GM23338 (cell line): Measurements from ENCODE around the gene GPC5. TPM values are rescaled to one million over a fixed set of nuclear protein-coding genes. Genes with fewer than 3 reads are reported as not detected.

Experiments used
- ATAC-seq: fragments of 200-7000 bp; cut with Tn5 transposase; 3 replicates; pipeline ENCODE4 v1.9.1; 2020
- DNase-seq: peaks from one replicate; pipeline ENCODE4 v3.0.0-alpha.2; 2015; ENCODE audit warnings: low spot score
- H2AFZ ChIP-seq: fragments of 200-600 bp; sonication (generic); 2 replicates; pipeline ENCODE4 v1.8.0; 2016; ENCODE audit warnings: antibody characterized with exemption, mild to moderate bottlenecking, moderate library complexity
- H3F3A ChIP-seq: fragments of 200-600 bp; sonication (generic); replicated peaks from 2 replicates; pipeline ENCODE4 v1.8.0; 2017; ENCODE audit warnings: antibody characterized with exemption, mixed run types, low read depth
- H3K27ac ChIP-seq: fragments of 200-600 bp; sonication (generic); 2 replicates; pipeline ENCODE4 v1.6.1; 2016; ENCODE audit warnings: low read depth
- H3K27me3 ChIP-seq: fragments of 200-600 bp; sonication (generic); 2 replicates; pipeline ENCODE4 v1.8.0; 2016; ENCODE audit warnings: mild to moderate bottlenecking, mixed run types, moderate library complexity; ENCODE audit not compliant: insufficient read depth
- H3K36me3 ChIP-seq: fragments of 200-600 bp; sonication (generic); 2 replicates; pipeline ENCODE4 v1.8.0; 2016; ENCODE audit warnings: mild to moderate bottlenecking; ENCODE audit not compliant: insufficient read depth
- H3K4me1 ChIP-seq: fragments of 200-600 bp; sonication (generic); 2 replicates; pipeline ENCODE4 v1.8.0; 2016; ENCODE audit warnings: mild to moderate bottlenecking, moderate library complexity; ENCODE audit not compliant: insufficient read depth
- H3K4me2 ChIP-seq: fragments of 200-600 bp; sonication (generic); 2 replicates; pipeline ENCODE4 v1.7.1; 2017; ENCODE audit warnings: mixed run types
- H3K4me3 ChIP-seq: fragments of 200-600 bp; sonication (generic); 2 replicates; pipeline ENCODE4 v1.6.1; 2016; ENCODE audit warnings: mixed run types
- H3K79me2 ChIP-seq: fragments of 200-600 bp; sonication (generic); replicated peaks from 2 replicates; pipeline ENCODE4 v1.8.0; 2017; ENCODE audit warnings: mild to moderate bottlenecking; ENCODE audit not compliant: insufficient read depth
- H3K9me2 ChIP-seq: fragments of 200-600 bp; sonication (generic); 2 replicates; pipeline ENCODE4 v1.8.0; 2017; ENCODE audit not compliant: insufficient read depth
- H4K20me1 ChIP-seq: fragments of 200-600 bp; sonication (generic); replicated peaks from 2 replicates; pipeline ENCODE4 v1.8.0; 2017; ENCODE audit warnings: mild to moderate bottlenecking; ENCODE audit not compliant: insufficient read depth
- H3K27ac Mint-ChIP-seq: 2 replicates; pipeline ENCODE4 v1.8.0; 2020; ENCODE audit warnings: inconsistent platforms, mild to moderate bottlenecking, moderate library complexity, mixed read lengths
- H3K27me3 Mint-ChIP-seq: 3 replicates; pipeline ENCODE4 v1.8.0; 2022; ENCODE audit warnings: low read depth, mild to moderate bottlenecking, moderate library complexity, mixed read lengths, inconsistent platforms; ENCODE audit not compliant: insufficient read depth, poor library complexity
- H3K36me3 Mint-ChIP-seq: 3 replicates; pipeline ENCODE4 v1.8.0; 2021; ENCODE audit warnings: low read depth, mild to moderate bottlenecking, inconsistent platforms, moderate library complexity, mixed read lengths
- H3K4me1 Mint-ChIP-seq: 3 replicates; pipeline ENCODE4 v1.8.0; 2020; ENCODE audit warnings: mild to moderate bottlenecking, inconsistent platforms, mixed read lengths
- H3K4me3 Mint-ChIP-seq: 3 replicates; pipeline ENCODE4 v1.8.0; 2021; ENCODE audit warnings: moderate library complexity, mild to moderate bottlenecking, inconsistent platforms, mixed read lengths
- H3K9me3 Mint-ChIP-seq: 3 replicates; pipeline ENCODE4 v1.8.0; 2020; ENCODE audit warnings: moderate library complexity, mild to moderate bottlenecking, inconsistent platforms, mixed read lengths
- POLR2AphosphoS5 ChIP-seq: IDR thresholded peaks from 2 replicates; pipeline ENCODE4 v1.6.1; 2016; ENCODE audit warnings: antibody characterized with exemption, low read depth
- polyA plus RNA-seq: library from polyadenylated mRNA; unstranded; fragments of >200 nt; fragmentation: Nextera tagmentation; extraction: Ambion mirVana; gene quantifications from 2 replicates; pipeline ENCODE4 v1.2.1, GENCODE V29; 2016
- total RNA-seq: library from RNA; depleted of rRNA; stranded (reverse); fragments of >200 nt; shearing (Covaris generic); gene quantifications from 2 replicates; pipeline ENCODE4 v1.2.3, GENCODE V29; 2014
- TF ChIP-seq, protein P1 (sequence below): IDR thresholded peaks from one replicate; pipeline ENCODE4 v1.6.1; 2018; ENCODE audit warnings: antibody characterized with exemption; ENCODE audit not compliant: unreplicated experiment
- TF ChIP-seq, protein P2 (sequence below), 2 experiments: fragments of 200-600 bp in 1 of 2; sonication (generic) in 1 of 2; conservative IDR thresholded peaks; 2 replicates each; pipeline versions ENCODE4 v1.5.1 to v1.6.1; 2016 to 2017; ENCODE audit warnings: antibody characterized with exemption in 2 of 2, low read depth in 2 of 2, mild to moderate bottlenecking in 2 of 2, moderate library complexity in 1 of 2

GPC5 gene
- total and polyA plus RNA-seq, 2 experiments from 2014 or later = 0.95 to 1.1 TPM

DNA sequence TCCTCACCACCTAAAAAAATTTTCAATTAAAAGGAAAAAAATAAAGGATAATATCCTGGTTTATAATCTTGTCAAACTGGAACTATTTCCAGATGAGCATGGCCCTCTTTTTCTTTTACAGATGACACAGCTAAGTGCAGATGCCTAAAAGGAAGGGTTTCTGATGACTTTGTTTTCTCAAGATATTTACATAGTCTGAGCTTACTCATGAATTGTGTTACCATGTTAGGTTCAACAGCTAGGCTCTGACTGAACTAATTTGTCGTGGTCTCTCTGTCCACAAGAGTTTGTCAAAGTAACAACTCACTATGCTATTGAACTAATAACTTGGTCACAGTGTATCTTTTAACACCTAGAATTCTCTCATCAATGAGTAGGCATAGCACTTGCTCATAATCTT lies 780.8 kb downstream of the GPC5 start:
- Mint-ChIP-seq H3K4me3 (no peak overlapping the region), H3K9me3 (no peaks in the 10 kb centered on the region), H3K27ac (no peak overlapping the region), H3K4me1 (no peaks in the 10 kb centered on the region), H3K27me3 (no peaks in the 10 kb centered on the region), H3K36me3 (no peaks in the 10 kb centered on the region)
- DNase-seq (no peak), ATAC-seq (no peak)
- Histone ChIP-seq H3K9me2 (no peaks in the 10 kb centered on the region), H2AFZ (no peak overlapping the region), H3K4me1 (no peaks in the 10 kb centered on the region), H4K20me1 (no peaks in the 10 kb centered on the region), H3K79me2 (no peaks in the 10 kb centered on the region), H3K4me3 (no peak overlapping the region), H3K36me3 (no peaks in the 10 kb centered on the region), H3F3A (no peaks in the 10 kb centered on the region), H3K4me2 (no peak overlapping the region), H3K27me3 (no peaks in the 10 kb centered on the region), H3K27ac (no peak overlapping the region)
- TF ChIP-seq, protein P1, sequence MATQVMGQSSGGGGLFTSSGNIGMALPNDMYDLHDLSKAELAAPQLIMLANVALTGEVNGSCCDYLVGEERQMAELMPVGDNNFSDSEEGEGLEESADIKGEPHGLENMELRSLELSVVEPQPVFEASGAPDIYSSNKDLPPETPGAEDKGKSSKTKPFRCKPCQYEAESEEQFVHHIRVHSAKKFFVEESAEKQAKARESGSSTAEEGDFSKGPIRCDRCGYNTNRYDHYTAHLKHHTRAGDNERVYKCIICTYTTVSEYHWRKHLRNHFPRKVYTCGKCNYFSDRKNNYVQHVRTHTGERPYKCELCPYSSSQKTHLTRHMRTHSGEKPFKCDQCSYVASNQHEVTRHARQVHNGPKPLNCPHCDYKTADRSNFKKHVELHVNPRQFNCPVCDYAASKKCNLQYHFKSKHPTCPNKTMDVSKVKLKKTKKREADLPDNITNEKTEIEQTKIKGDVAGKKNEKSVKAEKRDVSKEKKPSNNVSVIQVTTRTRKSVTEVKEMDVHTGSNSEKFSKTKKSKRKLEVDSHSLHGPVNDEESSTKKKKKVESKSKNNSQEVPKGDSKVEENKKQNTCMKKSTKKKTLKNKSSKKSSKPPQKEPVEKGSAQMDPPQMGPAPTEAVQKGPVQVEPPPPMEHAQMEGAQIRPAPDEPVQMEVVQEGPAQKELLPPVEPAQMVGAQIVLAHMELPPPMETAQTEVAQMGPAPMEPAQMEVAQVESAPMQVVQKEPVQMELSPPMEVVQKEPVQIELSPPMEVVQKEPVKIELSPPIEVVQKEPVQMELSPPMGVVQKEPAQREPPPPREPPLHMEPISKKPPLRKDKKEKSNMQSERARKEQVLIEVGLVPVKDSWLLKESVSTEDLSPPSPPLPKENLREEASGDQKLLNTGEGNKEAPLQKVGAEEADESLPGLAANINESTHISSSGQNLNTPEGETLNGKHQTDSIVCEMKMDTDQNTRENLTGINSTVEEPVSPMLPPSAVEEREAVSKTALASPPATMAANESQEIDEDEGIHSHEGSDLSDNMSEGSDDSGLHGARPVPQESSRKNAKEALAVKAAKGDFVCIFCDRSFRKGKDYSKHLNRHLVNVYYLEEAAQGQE = no peak
- TF ChIP-seq POLR2AphosphoS5 = no peak
- TF ChIP-seq, protein P2, sequence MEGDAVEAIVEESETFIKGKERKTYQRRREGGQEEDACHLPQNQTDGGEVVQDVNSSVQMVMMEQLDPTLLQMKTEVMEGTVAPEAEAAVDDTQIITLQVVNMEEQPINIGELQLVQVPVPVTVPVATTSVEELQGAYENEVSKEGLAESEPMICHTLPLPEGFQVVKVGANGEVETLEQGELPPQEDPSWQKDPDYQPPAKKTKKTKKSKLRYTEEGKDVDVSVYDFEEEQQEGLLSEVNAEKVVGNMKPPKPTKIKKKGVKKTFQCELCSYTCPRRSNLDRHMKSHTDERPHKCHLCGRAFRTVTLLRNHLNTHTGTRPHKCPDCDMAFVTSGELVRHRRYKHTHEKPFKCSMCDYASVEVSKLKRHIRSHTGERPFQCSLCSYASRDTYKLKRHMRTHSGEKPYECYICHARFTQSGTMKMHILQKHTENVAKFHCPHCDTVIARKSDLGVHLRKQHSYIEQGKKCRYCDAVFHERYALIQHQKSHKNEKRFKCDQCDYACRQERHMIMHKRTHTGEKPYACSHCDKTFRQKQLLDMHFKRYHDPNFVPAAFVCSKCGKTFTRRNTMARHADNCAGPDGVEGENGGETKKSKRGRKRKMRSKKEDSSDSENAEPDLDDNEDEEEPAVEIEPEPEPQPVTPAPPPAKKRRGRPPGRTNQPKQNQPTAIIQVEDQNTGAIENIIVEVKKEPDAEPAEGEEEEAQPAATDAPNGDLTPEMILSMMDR (conservative IDR thresholded peaks at IDR 0.05; ENCODE audit: low read depth in 2 of 2) = no peak

DNA sequence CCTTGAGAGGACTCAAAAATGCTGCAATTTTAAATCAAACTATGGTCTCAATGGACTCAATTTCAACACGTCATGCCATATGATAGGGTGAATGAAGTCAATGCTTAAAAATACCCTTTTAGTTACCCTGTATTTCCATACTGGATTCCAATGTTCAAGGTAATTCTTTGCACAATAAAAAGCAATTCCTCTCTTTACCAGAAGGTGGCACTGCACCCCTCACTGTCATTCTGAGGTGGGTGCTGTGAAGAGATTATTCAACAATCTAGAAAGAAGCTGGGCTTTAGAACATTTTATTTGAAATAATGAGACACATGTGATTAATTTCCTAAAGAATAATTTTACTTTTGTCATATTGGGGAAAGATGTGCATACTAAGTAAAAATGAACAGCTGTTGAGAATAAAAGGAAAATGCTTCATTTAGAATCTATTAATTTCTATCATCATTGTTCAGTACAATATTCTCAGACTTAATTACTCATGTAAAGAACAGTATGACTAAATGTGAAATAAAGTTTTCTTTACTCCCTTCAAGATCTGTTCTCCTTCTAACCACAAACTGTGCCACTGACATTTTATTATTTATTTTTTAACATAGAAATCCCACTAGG lies 789.1 kb downstream of the GPC5 start:
- TF ChIP-seq, protein P1 = no peak
- TF ChIP-seq, protein P2 (conservative IDR thresholded peaks at IDR 0.05; ENCODE audit: low read depth in 2 of 2) = peak; percentile 88 to 99
- H3K9me2 ChIP-seq = no peaks in the 10 kb centered on the region
- no peaks in the 10 kb centered on the region for H3K79me2 ChIP-seq
- H3F3A ChIP-seq = no peaks in the 10 kb centered on the region
- no peaks in the 10 kb centered on the region for H3K36me3 ChIP-seq
- H4K20me1 ChIP-seq = no peaks in the 10 kb centered on the region
- H3K36me3 Mint-ChIP-seq = peaks cover 7% of the 10 kb centered on the region; the same call in 1 of the 3 replicates
- ATAC-seq = peak; percentile 47; the same call in 2 of the 3 replicates
- H3K27me3 ChIP-seq = no peaks in the 10 kb centered on the region
- H3K9me3 Mint-ChIP-seq = peaks cover 13% of the 10 kb centered on the region; the same call in 2 of the 3 replicates
- no peak overlapping the region for H3K4me2 ChIP-seq
- no peak overlapping the region for H3K27ac Mint-ChIP-seq
- H3K27ac ChIP-seq = no peak overlapping the region
- DNase-seq = peak; percentile 72
- no peaks in the 10 kb centered on the region for H3K4me1 ChIP-seq
- no peaks in the 10 kb centered on the region for H3K4me1 Mint-ChIP-seq
- no peaks in the 10 kb centered on the region for H3K27me3 Mint-ChIP-seq
- H3K4me3 Mint-ChIP-seq = no peak overlapping the region
- no peak overlapping the region for H3K4me3 ChIP-seq
- no peak overlapping the region for H2AFZ ChIP-seq
